Cerebellar nuclear complex (tissue), 1 donor: ENCODE data around the gene BICDL1.
"Not testable (repeated sequence)": the region's sequence is repeated elsewhere in the genome, so short reads cannot be mapped to it uniquely, and the experiment has no call there.

ENCODE experiments used
- DNase-seq, 2 experiments: peaks; one replicate each; lab custom pipeline; 2025; lab: John Stamatoyannopoulos, UW

The BICDL1 gene

DNA sequence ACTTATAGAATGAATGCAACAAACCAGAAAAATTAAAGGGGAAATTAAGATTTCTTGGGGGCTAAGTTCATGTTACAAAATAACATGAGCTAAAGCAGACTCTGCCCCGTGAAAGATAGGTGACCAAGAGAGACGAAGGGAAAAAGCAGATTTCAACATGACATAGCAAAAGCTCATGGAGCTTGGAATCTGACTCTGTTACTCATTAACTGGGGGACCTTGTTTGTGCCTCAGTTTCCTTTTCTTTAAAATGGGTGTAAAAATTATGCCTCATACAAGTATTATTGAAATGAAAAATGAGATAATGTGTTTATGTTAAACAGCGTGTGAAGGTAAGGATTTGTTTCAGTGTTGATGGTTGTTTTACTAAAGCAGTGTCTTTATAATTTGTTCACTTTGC is 11.5 kb downstream of the BICDL1 start:
- no peak for DNase-seq

DNA sequence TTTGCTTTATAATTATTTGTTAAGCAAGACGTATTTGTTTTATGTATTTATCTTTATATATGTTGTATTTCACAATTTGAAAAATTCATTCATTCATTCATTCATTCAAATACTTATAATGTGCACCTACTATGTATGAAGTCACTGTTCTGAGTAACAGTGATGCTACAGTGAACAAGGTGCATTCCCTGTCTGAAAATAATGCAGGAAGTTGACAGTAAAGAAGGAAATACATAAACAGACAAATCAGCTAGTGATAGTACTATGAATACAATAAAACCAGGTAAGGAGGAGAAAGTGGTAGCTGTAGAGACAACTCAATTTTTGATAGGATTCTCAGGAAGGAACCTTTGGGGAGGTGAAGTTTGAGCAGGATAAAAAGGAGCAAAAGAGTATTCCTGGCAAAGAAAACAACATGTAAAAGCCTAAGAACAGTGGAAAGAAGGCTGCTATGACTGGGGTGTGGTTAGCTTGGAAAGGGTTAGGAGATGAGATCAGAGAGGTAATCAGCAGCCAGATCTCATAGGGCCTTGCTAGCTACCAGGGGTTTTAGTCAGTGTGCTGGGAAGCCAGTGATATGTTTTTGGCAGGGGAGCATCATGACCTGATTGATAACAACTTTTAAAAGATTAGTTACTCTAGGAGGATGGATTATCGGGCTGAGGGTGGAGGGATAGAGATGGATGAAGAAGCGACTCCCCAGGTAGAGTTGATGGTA is 17.4 kb downstream of the BICDL1 start:
- no peak for DNase-seq

DNA sequence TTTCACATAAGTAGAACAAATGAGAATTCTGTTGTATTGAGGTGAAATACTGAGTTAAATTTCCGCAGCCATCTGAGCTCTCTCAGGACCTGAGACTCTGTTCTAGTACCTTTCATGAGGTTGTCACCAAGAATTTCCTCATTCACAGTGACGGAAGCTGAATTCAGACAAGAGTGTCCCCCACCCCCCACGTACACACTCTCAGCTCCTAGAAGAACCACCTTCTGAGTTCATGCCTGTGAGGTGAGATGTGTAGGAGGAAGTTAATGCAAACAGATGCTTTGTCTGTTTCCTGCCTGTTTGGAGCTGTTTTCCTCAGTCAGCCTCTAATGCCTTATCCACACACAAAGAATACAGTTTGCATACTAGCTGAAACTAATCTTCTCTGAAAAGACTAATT is 18.2 kb downstream of the BICDL1 start:
- no peak for DNase-seq

DNA sequence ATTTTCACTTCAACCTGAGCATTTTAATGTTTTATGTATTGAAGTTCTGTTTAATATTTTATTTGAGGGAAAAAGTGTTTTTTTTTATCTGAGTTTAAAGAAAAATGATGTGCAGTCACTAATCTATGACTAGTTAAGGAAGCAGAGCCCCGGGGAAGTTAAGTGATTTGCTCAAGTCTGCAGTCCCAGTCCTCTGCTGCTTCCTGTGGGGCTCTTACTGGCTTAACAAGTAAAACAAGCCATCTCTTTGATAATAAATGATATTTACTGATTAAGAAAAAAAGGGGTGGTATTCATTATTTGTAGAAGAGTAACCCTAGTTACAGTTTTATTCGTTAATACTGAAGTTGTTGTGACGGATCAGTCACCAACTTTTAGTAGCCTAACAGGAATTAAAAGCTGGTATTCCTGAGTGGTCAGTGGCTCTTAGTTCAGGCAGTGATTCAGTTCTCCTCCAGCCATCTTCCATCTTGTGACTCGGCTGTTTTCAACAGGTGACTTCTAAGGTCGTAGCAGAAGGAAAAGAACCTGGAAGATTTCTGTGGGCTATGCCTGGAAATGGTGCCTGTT is 21.7 kb downstream of the BICDL1 start:
- DNase-seq: no peak

DNA sequence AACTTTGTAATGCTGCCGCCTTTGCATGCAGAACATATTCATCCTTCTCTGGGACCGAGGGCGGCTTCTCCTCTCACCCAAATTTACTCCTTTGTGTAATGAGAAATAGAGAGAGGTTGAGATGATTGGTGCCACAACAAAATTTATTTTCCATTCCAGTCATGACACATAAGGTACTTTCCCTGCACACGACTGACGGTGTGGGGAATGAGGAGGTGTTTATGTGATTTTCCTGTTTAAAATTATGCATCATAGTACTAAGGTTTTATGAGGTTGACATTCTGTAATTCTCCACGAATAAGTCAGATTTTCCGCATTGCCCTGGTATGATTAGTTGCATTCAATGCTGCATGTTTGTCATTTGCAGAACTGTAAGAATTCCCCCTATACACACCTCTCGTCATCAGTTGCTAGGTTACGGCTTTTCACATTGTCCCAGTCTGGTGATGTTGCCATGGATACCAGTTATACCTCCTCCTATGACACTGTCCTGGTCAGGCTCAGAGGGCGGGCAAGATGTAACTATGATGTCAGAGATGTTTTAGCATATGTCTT is 23.1 kb downstream of the BICDL1 start:
- no peak for DNase-seq

DNA sequence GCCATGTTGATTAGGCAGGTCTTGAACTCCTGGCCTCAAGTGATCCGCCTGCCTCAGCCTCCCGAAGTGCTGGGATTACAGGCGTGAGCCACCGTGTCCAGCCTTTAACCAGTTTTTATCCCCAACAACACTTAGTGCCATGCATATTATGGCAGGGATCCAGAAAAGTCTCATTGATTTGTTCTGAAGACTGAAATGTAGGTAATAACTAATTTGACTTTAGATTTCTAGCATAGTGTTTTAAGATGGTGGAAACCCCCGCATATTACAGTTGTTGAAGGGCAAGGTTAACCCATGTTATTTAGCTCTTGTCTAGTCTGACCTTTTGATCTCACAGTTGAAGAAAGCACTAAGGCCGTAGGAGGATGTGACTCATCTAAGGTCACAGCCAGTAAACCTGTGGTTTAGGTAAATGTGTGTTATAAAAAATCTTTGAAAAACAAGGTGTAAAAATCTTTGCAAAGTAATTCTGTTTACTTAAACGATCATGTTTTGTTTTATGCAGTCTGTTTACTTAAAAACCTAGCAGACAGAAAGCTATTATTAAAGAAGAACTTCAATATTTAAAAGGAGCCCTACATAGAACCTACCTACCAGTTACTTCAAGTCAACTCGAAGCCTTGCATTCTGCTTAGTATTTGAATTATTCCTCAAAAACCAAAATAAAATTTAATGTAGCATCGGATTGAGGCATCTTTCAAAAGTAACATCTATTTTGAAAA is 24.8 kb downstream of the BICDL1 start:
- DNase-seq: no peak

DNA sequence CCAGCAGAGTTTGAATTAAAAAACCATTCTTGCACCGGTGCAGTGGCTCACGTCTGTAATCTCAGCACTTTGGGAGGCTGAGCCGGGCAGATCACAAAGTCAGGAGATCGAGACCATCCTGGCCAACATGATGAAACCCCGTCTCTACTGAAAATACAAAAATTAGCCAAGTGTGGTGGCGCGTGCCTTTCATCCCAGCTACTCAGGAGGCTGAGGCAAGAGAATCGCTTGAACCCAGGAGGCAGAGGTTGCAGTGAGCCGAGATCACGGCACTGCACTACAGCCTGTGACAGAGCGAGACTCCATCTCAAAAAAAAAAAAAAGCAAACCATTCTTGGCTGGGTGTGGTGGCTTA is 25.3 kb downstream of the BICDL1 start:
- not testable (repeated sequence) for DNase-seq

DNA sequence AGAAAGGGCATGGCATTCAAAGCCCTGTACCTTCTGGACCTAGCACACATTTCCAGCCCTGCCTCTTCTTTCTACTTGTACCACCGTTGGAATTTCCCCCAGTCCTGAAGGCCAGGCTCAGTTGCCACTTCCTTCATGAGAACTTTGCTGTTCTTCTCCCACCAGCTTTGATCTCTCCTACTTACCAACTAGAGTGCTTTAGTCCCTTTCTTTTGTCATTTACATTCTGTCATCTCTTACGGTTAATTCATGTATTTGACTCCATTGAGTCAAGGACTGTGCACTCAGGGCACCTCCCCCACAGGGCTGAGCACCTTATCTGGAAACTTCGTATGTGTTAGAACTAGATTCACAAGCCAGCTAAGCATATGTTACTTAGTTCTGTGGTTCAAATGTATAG is 26.3 kb downstream of the BICDL1 start:
- DNase-seq: no peak

DNA sequence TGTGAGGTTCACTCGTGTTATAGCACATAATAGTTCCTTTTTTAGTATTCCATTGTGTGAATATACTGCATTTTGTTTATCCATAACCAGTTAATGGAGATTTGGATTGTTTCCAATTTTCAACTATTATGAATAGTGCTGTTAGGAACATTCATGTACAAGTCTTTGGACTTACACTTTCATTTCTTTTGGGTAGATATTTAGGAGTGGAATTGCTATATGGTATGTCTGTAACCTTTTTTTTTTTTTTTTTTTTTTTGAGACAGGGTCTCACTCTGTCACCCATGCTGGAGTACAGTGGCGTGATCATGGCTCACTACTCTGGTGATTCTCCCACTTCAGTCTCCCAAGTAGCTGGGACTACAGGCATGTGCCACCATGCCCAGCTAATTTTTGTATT is 27.2 kb downstream of the BICDL1 start:
- DNase-seq: not testable (repeated sequence)

DNA sequence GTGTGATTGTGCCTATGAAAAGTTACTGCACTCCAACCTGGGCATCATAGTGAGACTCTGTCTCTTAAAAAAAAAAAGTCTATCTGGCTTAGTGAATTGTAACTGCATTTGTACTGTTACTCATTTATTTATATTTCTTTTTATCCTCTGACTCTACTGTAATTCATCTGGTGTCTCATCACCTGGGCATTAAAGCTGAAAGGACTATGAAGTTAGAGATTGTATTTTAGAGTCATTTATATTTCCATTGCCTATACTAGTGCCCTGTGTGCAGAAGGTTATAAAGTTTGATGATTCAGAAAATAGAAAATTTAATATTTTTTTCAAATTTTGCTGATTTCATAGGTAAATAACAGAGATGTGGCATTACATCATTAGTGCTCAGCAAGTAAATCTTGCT is 30.2 kb downstream of the BICDL1 start:
- no peak for DNase-seq

DNA sequence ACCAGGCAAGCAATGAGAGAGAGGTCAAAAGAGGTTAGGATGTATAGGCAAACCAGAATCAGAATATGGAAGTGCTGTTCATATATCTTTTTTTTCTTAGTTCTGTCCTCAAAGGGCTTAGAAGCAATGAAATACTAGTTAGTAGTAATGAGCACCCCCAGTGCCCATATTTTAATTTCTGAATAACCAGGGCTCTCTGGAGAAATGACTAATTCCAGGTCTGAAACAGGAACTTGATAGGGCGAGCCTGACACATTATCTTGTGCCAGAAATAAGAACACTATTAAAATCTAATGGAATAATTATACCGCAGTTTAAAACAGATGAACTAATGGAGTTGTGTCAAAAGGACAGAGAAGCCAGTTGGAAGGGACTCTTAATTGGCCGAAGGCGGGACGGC is 30.9 kb downstream of the BICDL1 start:
- no peak for DNase-seq

DNA sequence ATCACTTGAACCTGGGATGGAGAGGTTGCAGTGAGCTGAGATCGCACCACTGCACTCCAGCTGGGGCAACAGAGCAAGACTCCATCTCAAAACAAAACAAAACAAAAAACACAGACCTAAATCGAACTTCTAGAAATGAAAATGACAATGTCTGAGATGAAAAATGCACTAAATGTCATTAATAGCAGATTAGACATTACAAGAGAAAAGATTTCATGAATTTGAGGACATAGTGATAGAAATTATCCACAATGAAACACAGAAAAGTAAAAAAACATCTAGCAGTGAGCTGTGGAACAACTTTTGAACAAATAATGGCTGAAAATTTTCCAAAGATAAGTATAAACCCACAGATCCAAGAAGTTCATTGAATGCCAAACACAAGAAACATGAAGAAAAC is 35.2 kb downstream of the BICDL1 start:
- no peak for DNase-seq

DNA sequence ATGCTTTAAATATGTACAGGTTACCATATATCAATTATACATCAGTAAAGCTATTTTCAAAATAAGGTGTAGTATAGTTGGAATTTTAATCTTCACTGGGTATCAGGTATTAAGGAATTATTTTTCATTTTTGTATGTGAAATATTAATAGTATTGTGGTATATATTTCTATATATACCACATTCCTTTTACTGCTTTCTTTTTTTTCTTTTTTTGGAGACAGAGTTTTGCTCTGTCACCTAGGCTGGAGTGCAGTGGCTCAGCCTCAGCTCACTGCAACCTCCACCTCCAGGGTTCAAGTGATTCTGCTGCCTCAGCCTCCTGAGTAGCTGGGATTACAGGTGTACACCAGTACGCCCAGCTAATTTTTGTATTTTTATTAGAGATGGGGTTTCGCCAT is 36.6 kb downstream of the BICDL1 start:
- no peak for DNase-seq

DNA sequence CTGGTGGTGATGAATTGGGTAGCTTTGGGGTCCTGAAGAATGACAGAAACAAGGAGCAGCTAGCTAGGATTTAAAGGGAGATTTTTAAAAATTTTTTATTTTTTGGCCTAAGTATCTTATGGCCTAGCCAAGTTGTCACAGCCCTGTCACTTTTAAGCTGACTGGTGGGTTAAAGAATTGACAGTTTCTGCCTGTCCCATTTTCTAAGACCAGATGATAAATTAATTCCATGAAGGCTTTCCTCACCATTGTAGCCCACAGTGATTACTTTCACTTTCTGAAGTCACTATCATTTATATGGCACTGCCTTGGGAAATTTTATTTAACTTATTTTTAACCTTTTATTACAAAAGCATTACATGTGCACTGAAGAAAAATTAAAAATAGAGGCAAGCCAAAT is 43.2 kb downstream of the BICDL1 start:
- DNase-seq: no peak

DNA sequence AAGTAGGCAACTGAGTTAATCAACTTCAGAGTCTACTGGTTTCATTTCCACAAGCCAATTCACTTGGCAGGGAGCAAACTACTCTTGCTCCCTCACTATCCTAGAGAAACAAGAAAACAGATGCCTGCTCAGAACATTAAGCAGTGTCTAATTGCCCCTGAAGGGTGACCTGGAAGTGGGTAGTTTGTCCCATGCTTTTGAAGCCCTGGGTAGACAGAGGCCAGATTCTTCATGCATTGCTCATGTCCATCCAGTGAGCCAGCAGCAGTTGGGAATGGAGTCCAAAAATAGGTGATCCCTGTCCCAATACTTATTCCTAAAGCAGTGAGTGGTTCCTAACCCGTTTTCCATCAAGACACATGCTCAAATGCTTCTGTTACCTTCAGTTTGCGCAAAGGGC is 48.8 kb downstream of the BICDL1 start:
- no peak for DNase-seq

DNA sequence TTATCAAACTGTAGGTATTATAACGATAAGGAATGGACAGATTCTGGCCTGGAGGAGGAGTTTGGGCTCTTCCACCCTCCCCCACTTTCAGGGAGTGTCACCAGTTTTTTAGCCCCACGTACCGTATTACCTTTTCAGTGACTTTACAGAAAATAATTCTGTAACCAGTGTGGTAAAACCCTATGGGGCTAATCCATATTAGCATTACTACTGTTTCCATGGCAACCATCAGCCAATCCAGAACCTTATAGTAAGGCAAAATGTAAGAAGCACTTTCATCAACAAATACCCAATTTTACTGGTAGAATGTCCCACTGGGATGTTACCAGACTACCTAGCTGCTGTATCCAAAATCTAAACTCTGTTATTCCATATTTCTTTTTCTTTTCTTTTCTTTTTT is 50.7 kb downstream of the BICDL1 start:
- no peak for DNase-seq

DNA sequence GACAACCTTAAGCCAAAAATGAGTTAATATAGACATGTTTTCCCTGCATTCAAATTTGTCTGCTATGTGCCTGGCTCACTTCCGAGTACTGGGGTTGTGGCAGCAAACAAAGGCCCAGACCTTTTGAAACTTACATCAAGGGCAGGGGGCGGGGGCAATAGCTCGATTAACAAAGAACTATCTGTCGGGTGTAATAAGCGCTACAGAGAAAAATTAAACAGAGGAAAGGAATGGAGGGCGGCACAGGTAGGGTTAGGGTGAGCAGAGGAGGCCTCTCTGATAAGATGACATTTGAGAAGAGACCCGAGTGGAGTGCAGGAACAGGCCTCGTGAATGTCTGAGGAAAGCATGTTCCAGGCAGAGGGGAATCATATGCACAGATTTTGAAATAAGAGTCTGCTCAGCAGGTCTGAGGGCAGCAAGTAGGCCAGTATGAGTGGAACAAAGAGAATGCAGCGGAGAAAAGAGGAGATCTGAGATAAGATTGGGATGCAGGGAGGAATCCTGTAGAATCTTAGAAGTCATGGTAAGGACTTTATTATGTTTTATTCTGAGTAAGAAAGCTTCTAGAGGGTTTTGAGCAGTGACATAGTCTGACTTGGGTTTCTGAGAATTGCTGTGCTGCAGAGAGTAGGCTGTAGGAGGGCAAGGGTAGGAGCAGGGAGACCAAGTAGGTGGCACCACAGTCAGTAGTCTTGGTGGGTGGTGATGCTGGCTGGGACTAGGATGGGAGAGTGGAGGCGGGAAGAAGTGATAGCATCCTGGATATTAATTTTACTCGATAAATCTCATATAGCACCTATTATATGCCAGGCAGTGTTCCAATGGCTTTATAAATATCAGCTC is 52.6 kb downstream of the BICDL1 start:
- DNase-seq: no peak

DNA sequence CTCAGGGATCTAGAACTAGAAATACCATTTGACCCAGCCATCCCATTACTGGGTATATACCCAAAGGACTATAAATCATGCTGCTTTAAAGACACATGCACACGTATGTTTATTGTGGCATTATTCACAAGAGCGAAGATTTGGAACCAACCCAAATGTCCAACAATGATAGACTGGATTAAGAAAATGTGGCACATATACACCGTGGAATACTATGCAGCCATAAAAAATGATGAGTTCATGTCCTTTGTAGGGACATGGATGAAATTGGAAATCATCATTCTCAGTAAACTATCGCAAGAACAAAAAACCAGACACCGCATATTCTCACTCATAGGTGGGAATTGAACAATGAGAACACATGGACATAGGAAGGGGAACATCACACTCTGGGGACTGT is 56.3 kb downstream of the BICDL1 start:
- DNase-seq: not testable (repeated sequence)

DNA sequence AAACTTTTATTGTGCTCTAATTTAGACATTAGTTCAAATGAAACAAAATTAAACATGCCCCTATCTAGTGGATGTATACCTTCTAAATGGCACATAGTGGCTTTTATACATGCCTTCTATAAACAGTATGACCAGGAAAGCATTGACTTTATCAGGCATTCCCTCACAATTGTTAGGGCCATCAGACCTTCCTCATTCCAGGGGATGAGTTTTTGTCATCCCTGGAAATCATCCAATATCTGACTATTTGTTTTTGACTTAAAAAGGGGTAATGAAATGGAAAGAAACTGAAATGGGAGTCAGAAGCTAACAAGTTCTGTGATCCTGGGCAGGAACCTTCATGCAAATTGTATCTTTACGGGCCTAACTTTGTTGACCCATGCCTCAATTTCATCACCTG is 58.0 kb downstream of the BICDL1 start:
- DNase-seq: no peak

DNA sequence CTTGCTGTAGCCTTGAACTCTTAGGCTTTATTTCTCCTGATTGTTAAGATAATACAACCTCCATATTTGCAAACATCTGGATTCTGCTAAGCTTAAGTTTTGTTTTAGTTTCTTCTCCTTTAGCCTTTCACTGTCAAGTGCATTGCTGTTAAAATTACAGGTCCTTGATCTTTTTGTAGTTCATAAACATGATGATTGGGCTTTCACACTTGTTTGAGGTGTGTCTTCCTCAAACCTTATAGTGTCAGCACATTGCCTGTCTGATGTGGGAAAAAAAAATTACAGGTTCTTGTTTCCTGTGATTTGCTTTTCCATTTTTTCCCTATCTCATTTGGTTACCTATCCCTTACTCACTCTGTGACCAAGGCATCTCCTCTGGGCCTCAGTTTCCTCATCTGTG is 59.2 kb downstream of the BICDL1 start:
- no peak for DNase-seq

DNA sequence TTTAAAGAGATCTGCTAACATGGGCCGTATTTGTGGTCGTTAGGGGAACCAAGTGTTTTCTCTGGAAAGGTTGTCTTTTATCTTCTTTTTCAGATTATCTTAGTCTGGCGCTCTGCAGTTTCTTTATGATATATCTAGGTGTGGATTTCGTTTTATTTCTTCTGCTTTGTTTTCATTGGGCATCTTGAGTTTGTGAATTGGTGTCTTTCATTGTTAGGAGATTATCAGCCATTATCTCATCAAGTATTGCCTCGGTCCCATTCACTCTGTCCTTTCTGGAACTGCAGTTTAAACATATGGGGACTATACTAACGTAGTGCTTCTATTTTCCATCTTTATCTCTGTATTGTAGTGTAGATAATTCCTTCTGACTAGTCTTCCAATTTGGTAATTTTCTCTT is 60.4 kb downstream of the BICDL1 start:
- no peak for DNase-seq

DNA sequence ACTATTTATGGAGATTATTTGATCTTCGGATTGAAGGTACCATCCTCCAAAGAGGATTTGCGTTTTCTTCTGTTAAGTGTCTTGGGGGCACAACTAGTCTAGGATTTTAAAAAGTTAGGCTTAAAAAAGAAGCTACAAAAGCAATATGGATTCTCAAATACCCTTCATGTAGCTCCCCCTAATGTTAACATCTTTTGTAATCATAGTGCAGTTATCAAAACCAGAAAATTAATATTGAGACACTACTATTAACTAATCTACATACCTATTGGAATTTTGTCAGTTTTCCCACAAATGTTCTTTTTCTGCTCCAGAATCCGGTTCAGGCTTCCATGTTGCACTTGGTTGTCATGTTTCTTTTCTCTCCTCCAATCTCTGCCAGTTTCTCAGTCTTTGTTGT is 62.5 kb downstream of the BICDL1 start:
- no peak for DNase-seq
